C4-2B (cell line): ENCODE results near the gene AK4.

ENCODE experiments used
- ZFX ChIP-seq: fragments of 450-650 bp; IDR thresholded peaks from 2 replicates; pipeline ENCODE4 v1.6.1; 2017
- TF ChIP-seq, protein P1 (sequence below): fragments of 450-650 bp; conservative IDR thresholded peaks from 2 replicates; pipeline ENCODE4 v1.5.1; 2017; ENCODE audit warnings: mild to moderate bottlenecking

DNA sequence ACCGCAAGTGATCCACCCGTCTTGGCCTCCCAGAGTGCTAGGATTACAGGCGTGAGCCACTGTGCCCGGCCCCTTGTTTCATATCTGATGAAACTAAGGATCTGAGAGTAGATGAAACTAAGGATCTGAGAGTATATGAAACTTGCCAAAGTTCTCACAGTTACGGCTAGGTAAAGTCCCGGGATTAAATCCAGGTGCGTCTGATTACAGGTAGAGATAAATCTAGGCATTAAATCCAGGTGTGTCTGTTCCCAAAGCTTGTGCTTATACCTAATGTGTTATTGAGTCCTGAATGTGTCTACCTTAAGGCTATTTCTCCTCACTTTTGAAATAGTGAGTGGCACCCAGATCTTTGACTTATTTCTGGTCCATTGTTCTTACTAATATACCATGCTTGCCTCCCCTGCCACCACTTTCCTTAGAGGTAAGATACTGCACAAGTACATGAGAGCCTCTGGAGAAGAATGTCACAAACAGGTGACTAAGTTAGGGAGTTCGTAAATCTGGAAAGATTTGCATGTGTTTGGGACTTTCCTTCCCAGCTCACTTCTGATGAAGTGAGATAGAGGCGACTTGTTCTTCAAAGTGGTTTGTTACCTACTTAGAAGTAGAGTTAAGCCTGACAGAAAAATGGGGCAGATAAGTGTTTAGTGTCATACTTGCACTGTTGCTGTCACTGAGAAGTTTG, 66.5 kb downstream of the AK4 start:
- TF ChIP-seq, protein P1, sequence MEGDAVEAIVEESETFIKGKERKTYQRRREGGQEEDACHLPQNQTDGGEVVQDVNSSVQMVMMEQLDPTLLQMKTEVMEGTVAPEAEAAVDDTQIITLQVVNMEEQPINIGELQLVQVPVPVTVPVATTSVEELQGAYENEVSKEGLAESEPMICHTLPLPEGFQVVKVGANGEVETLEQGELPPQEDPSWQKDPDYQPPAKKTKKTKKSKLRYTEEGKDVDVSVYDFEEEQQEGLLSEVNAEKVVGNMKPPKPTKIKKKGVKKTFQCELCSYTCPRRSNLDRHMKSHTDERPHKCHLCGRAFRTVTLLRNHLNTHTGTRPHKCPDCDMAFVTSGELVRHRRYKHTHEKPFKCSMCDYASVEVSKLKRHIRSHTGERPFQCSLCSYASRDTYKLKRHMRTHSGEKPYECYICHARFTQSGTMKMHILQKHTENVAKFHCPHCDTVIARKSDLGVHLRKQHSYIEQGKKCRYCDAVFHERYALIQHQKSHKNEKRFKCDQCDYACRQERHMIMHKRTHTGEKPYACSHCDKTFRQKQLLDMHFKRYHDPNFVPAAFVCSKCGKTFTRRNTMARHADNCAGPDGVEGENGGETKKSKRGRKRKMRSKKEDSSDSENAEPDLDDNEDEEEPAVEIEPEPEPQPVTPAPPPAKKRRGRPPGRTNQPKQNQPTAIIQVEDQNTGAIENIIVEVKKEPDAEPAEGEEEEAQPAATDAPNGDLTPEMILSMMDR: no peak
- no peak for TF ChIP-seq ZFX
